Kidney epithelial cell (primary cell): ENCODE measurements around the gene TMEM192. TPM values are rescaled to one million over a fixed set of nuclear protein-coding genes. Genes with fewer than 3 reads are reported as not detected.
"Not testable (repeated sequence)": the region's sequence is repeated elsewhere in the genome, so short reads cannot be mapped to it uniquely, and the experiment has no call there.

Source experiments
- DNase-seq: peaks from one replicate; pipeline ENCODE4 v3.0.0-alpha.2; 2010; ENCODE audit warnings: low read depth
- H3K27me3 ChIP-seq: 2 replicates; pipeline ENCODE4 v1.6.0; 2011; ENCODE audit warnings: low read length; ENCODE audit not compliant: control insufficient read depth, insufficient read depth
- H3K36me3 ChIP-seq: 2 replicates; pipeline ENCODE4 v1.5.1; 2011; ENCODE audit warnings: low read length; ENCODE audit not compliant: control insufficient read depth, insufficient read depth
- H3K4me3 ChIP-seq: 2 replicates; pipeline ENCODE4 v1.5.1; 2011; ENCODE audit warnings: low read depth, mild to moderate bottlenecking, control low read depth, low read length
- CTCF ChIP-seq: IDR thresholded peaks from 2 replicates; pipeline ENCODE4 v1.5.1; 2011; ENCODE audit warnings: mild to moderate bottlenecking, moderate library complexity, low read length, control low read depth, inconsistent platforms; ENCODE audit not compliant: insufficient read depth, poor library complexity, severe bottlenecking
- total RNA-seq: library from RNA; depleted of rRNA; stranded (reverse); fragments of >200 nt; gene quantifications from 2 replicates; pipeline ENCODE4 v1.2.3, GENCODE V29; 2015

TMEM192 gene
- total RNA-seq, 1 donor from 2014 or later = 21.1 TPM

GRCh38 chr4:165129924-165130323 is 17.3 kb upstream of the TMEM192 start:
- H3K27me3 ChIP-seq = no peaks in the 10 kb centered on the region
- H3K4me3 ChIP-seq = no peak overlapping the region
- no peaks in the 10 kb centered on the region for H3K36me3 ChIP-seq
- TF ChIP-seq CTCF = no peak
- DNase-seq = no peak

GRCh38 chr4:165125869-165126499 is 13.3 kb upstream of the TMEM192 start:
- not testable (repeated sequence) for H3K4me3 ChIP-seq, DNase-seq, H3K36me3 ChIP-seq, H3K27me3 ChIP-seq

- H3K27me3 ChIP-seq = no peaks in the 10 kb centered on the region
- DNase-seq = no peak
- no peak for TF ChIP-seq CTCF
- H3K36me3 ChIP-seq = no peaks in the 10 kb centered on the region
- H3K4me3 ChIP-seq = peak overlapping the region; percentile 21
These were observed 11.8 kb upstream of the TMEM192 start for GRCh38 chr4:165124488-165124887.

- no peak for DNase-seq
- Histone ChIP-seq H3K36me3 (no peaks in the 10 kb centered on the region), H3K27me3 (no peaks in the 10 kb centered on the region), H3K4me3 (no peak overlapping the region)
- no peak for TF ChIP-seq CTCF
These were observed 5.7 kb upstream of the TMEM192 start for GRCh38 chr4:165118256-165118909.

GRCh38 chr4:165115301-165115700 is 2.6 kb upstream of the TMEM192 start:
- no peak for DNase-seq
- Histone ChIP-seq H3K36me3 (no peaks in the 10 kb centered on the region), H3K27me3 (no peaks in the 10 kb centered on the region), H3K4me3 (no peak overlapping the region)
- no peak for TF ChIP-seq CTCF

GRCh38 chr4:165111906-165112367 is 723 bp downstream of the TMEM192 start:
- H3K27me3 ChIP-seq = no peaks in the 10 kb centered on the region
- TF ChIP-seq CTCF = no peak
- DNase-seq = no peak
- H3K4me3 ChIP-seq = peak overlapping the region; percentile 94
- no peaks in the 10 kb centered on the region for H3K36me3 ChIP-seq
